ENCODE data around the gene AKIP1.
"Not testable (repeated sequence)": the region's sequence is repeated elsewhere in the genome, so short reads cannot be mapped to it uniquely, and the experiment has no call there.

Gene AKIP1

DNA sequence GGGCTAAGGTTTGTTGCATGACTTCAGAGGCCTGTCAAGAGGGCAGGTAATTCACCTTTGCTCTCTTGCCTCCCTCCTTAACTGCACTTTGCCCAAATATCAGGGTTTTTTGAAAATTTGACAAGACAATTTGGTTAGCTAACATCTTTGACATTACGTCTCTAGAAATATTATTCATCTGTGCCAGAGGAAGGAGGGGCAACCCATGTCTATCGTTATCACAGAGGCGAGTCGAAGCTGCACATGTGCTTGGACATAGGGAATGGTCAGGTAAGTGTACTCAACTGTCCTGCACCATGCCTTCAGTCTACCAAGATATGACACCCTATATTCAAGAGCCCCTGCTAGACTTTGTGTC is 3.7 kb downstream of the AKIP1 start:
- DNase-seq = no peak

DNA sequence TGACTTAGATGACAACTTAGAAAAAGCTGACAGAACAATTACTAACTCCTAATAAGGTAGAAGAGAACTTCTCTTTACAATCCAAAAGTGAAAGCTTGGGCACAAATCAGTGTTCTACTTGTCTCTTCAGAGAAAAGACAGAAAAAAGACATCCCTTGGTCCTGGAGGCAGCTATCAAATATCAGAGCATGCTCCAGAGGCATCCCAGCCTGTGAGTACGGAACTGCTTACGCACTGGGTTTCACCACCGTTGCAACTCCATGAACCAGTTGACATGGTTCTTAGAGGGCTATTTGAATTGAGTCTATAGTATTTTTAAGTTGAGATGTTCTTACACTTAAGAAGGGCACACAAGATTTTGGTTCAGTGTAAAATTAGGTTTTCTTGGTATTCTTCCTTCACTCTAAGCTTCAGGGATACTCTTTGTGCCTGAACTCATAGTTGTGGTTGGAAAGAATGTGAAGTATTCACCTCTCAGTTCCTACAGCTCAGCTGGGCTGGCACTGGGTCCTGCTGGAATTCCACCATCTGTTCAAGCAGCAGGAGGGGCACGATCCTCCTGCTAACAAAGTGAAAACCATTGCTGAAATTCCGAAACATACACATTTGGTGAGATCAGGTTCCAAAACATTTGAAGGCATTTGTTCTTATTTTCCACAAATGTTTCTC is 6.3 kb downstream of the AKIP1 start:
- DNase-seq = no peak

GRCh38 chr11:8922691-8923090 is 11.7 kb downstream of the AKIP1 start:
- no peak for DNase-seq

GRCh38 chr11:8925711-8926110 is 14.7 kb downstream of the AKIP1 start:
- DNase-seq = no peak

- DNase-seq = no peak
These were observed 15.2 kb downstream of the AKIP1 start for GRCh38 chr11:8926236-8926635.

- DNase-seq = no peak
These were observed 16.2 kb downstream of the AKIP1 start for GRCh38 chr11:8927233-8927632.

GRCh38 chr11:8928205-8928604 is 17.2 kb downstream of the AKIP1 start:
- DNase-seq = no peak

DNA sequence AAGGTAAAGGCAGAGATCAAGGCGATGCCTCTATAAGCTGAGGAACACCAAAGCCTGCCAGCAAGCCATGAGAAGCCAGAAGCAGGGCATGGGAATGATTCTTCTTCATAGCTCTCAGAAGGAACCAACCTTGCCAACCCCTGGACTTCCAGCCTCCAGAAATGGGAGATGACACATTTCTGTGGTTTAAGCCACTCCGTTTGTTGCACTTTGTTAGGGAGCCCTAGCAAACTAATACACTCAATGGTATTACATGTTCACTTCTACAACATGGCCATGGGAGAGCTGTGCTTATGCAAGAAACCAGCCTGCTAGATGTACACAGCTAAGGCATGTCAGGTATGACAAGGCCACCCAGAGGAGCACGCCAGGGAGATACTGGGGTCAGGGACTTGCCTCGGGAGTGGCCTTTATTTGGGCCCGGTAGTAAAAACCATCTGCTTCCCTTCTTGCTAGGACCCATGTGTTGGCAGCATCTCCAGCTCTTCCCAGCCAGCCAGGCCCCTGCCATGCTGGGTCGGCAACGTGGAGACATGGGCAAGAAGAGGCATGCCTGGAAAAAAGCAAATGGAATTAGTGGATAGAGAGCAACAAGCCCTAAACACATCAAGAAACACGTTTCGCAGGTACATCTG is 18.1 kb downstream of the AKIP1 start:
- no peak for DNase-seq

GRCh38 chr11:8930456-8931175 is 19.6 kb downstream of the AKIP1 start:
- DNase-seq = no peak

DNA sequence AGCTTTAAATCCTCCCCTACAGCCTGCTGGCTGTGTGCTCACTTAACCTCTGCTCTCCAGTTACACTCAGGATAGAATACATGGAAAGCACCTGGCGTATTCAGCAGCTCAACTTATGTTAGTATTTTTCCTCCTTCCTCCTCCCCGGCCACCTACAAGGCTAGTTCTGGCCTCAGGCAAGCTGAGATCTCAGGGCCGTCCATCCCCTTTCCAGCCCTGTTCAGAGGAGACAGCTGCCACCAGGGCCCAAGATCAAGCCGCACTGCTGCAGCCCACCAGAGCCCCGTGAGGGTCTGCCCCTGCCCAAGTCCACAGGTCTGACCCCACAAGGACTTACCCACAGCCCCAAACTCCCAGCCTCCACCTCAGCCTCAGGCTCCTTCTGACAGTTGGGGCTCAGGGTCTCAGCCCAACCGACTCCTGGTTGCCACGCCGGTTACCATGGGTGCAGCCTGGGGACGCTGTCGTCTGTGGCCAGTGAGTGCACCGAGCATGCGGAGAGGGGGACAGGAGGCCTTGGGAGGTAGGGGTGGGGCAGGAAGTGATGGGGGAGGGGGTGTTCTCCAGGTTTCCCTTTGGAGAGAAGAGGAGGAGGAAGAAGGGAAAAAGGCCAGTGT is 21.7 kb downstream of the AKIP1 start, which contains the start of gene C11orf16:
C11orf16 (minus strand) TSS at position 384 of the 617 bp plus-strand sequence. CDS start 639 bp downstream, outside the sequence.
- DNase-seq = no peak

- no peak for DNase-seq
These were observed 22.9 kb downstream of the AKIP1 start for GRCh38 chr11:8933931-8934330.

GRCh38 chr11:8934742-8935488 is 23.9 kb downstream of the AKIP1 start:
- DNase-seq = no peak

DNA sequence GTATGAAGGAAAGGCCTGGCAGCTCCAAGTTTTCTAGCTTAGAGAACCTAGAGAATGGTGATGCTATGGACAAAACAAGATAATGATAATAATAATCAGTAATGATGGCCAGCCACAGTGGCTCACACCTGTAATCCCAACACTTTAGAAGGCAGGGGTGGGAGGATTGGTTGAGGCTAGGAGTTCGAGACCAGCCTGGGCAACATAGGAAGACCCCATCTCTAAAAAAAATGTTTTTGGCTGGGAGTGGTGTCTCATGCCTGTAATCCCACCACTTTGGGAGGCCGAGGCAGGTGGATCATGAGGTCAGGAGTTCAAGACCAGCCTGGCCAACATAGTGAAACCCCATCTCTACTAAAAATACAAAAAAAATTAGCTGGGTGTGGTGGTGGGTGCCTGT is 24.8 kb downstream of the AKIP1 start:
- not testable (repeated sequence) for DNase-seq

DNA sequence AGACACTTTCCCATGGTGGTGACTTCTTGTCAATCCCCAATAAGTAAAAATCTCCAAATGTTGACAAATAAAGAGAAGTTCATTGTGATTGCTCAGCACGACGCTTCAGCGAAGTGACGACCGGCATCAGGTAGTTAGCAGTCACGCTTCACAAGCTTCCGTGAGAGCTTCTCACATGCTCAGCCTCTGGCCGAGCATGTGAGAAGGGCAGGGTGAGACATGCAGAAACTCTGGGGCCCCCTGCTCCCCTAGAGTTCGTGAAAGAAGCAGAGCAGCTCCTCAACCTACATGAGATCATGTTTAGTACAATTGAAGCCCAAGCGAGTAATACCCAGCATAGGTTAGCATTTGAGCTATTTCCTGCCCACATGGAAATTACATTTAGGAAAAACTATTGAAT is 26.2 kb downstream of the AKIP1 start:
- no peak for DNase-seq

GRCh38 chr11:8937659-8938058 is 26.7 kb downstream of the AKIP1 start:
- no peak for DNase-seq

DNA sequence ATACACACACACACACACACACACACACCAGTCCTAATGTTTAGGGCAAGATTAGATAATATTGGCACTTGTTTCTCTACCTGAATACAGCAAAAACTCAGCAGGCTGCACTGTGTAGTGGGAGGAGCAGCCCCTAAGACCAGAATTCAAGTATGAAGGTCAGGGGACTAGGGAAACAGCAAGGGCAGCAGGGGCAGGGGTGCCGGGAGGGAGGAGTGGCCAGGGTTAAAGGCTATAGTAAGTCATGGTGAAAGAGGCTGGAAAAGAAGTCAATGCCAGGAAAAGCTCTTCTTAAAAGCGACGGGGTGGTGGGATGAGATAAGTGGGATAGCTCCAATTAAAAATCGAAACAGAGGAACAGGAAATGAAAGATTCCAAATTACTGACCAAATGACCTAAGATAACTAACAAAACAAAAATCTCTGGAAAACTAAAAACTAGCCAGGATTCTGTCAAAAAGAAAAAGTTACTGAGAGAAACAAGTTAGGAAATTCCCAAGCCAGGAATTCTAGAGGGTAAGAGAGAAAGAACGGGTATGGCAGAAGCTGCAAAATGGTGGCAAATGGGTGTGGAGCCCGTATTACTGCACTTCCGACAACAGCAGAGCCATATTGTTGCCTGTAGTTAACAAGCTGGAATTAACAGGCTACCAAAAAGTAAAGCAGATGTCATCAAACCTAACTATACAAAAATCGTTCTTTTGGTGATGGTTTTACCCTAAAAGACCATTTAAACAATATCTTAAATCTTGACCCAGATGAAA is 30.5 kb downstream of the AKIP1 start:
- no peak for DNase-seq

GRCh38 chr11:8942518-8943066 is 31.6 kb downstream of the AKIP1 start, which contains the start of gene ASCL3:
Gene ASCL3 (minus strand): TSS chr11:8943016. CDS start chr11:8938161, 4,855 bp downstream.
- DNase-seq = no peak

- no peak for DNase-seq
These were observed 36.4 kb downstream of the AKIP1 start for GRCh38 chr11:8947230-8947943.

DNA sequence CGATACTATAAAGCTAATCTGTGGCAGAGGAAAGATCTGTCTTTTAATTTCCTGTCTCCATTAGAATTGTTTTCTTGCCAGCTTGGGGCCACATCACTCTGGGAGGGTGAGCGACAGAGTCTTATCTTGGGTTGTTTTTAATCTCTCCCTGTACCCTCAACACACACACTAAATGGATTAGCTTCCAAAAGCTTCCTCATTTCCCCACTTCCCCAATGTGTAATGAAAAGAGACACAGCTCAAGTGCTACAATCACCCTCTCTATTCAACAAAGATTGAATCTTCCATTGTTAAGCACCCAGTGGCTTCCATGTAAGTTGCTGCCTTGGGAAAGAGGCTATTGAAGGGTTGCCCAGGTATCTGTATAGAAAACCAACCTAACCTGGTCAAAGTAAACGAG is 37.9 kb downstream of the AKIP1 start:
- no peak for DNase-seq

GRCh38 chr11:8956860-8957259 is 45.9 kb downstream of the AKIP1 start:
- no peak for DNase-seq
